Left kidney (tissue), 2 donors: ENCODE data around the gene MFAP4. TPM values are rescaled to one million over a fixed set of nuclear protein-coding genes. Genes with fewer than 3 reads are reported as not detected.

Experiments used
- DNase-seq: peaks from one replicate; pipeline ENCODE4 v3.0.0-alpha.2; 2013
- polyA plus RNA-seq: library from polyadenylated mRNA; unstranded; fragments of 120-200 nt; gene quantifications from one replicate; pipeline ENCODE4 v1.2.1, GENCODE V29; 2013; ENCODE audit not compliant: insufficient read length

The MFAP4 gene
- polyA plus RNA-seq, 1 donor: 178 TPM

GRCh38 chr17:19412510-19412909, 25.5 kb upstream of the MFAP4 start:
- no peak for DNase-seq

GRCh38 chr17:19411631-19412030, 24.6 kb upstream of the MFAP4 start:
- DNase-seq: no peak

GRCh38 chr17:19410875-19411620, 24.1 kb upstream of the MFAP4 start, which contains the start of gene RNF112:
Gene RNF112 (plus strand): TSS chr17:19411232. CDS start chr17:19411409, 177 bp downstream.
- DNase-seq: no peak

GRCh38 chr17:19410091-19410490, 23.1 kb upstream of the MFAP4 start:
- DNase-seq: no peak

GRCh38 chr17:19409509-19409908, 22.5 kb upstream of the MFAP4 start:
- DNase-seq: no peak

GRCh38 chr17:19409066-19409465, 22.1 kb upstream of the MFAP4 start:
- DNase-seq: no peak

GRCh38 chr17:19408346-19408710, 21.3 kb upstream of the MFAP4 start:
- no peak for DNase-seq

GRCh38 chr17:19407601-19408345, 20.8 kb upstream of the MFAP4 start:
- DNase-seq: no peak

GRCh38 chr17:19405114-19405513, 18.1 kb upstream of the MFAP4 start:
- DNase-seq: no peak

- no peak for DNase-seq
Measured at GRCh38 chr17:19404264-19404663, 17.3 kb upstream of the MFAP4 start.

- DNase-seq: no peak
Measured at GRCh38 chr17:19403021-19403420, 16.0 kb upstream of the MFAP4 start.

- DNase-seq: no peak
Measured at GRCh38 chr17:19402171-19402570, 15.2 kb upstream of the MFAP4 start.

GRCh38 chr17:19401321-19402010, 14.5 kb upstream of the MFAP4 start:
- no peak for DNase-seq

GRCh38 chr17:19399750-19400450, 12.9 kb upstream of the MFAP4 start:
- DNase-seq: no peak

- no peak for DNase-seq
Measured at GRCh38 chr17:19398301-19399181, 11.6 kb upstream of the MFAP4 start.

GRCh38 chr17:19397556-19398041, 10.6 kb upstream of the MFAP4 start:
- no peak for DNase-seq

GRCh38 chr17:19392303-19392702, 5.3 kb upstream of the MFAP4 start:
- no peak for DNase-seq

- no peak for DNase-seq
Measured at GRCh38 chr17:19391432-19391831, 4.4 kb upstream of the MFAP4 start.

- DNase-seq: no peak
Measured at GRCh38 chr17:19390951-19391350, 4.0 kb upstream of the MFAP4 start.

GRCh38 chr17:19388791-19389785, 2.1 kb upstream of the MFAP4 start:
- no peak for DNase-seq
